SK-N-SH treated with all-trans-retinoic acid at 6 μM for 48 hours (cell line): ENCODE measurements around the gene TIMM13.

ENCODE experiments used
- ATAC-seq: fragments of 200-7000 bp; cut with Tn5 transposase; 3 replicates; pipeline ENCODE4 v1.9.1; 2020; ENCODE audit warnings: mild to moderate bottlenecking, moderate library complexity
- ARNTL ChIP-seq: fragments of 450-650 bp; formaldehyde crosslinking; IDR thresholded peaks from 2 replicates; pipeline ENCODE4 v1.5.0; 2020; ENCODE audit warnings: low read depth, mild to moderate bottlenecking, moderate library complexity, borderline replicate concordance
- BACH2 ChIP-seq: fragments of 250-450 bp; sonication (Bioruptor Pico); IDR thresholded peaks from 2 replicates; pipeline ENCODE4 v1.9.0; 2021; ENCODE audit warnings: mild to moderate bottlenecking, borderline replicate concordance
- CREB5 ChIP-seq: fragments of 250-450 bp; sonication (Bioruptor Pico); IDR thresholded peaks from 2 replicates; pipeline ENCODE4 v1.5.1; 2020; ENCODE audit warnings: low read depth, mild to moderate bottlenecking, moderate library complexity
- CSDC2 ChIP-seq: fragments of 250-450 bp; sonication (Bioruptor Pico); IDR thresholded peaks from 2 replicates; pipeline ENCODE4 v1.5.0; 2020; ENCODE audit warnings: mild to moderate bottlenecking, moderate library complexity
- CSRNP3 ChIP-seq: fragments of 250-450 bp; sonication (Bioruptor Pico); IDR thresholded peaks from 2 replicates; pipeline ENCODE4 v1.5.1; 2021; ENCODE audit warnings: mild to moderate bottlenecking, moderate library complexity
- ESRRG ChIP-seq: fragments of 250-450 bp; sonication (Bioruptor Pico); IDR thresholded peaks from 2 replicates; pipeline ENCODE4 v1.6.1; 2021; ENCODE audit warnings: mild to moderate bottlenecking
- GLIS3 ChIP-seq: fragments of 250-450 bp; sonication (Bioruptor Pico); IDR thresholded peaks from 2 replicates; pipeline ENCODE4 v1.5.0; 2020; ENCODE audit warnings: mild to moderate bottlenecking, moderate library complexity
- ISL1 ChIP-seq: fragments of 250-450 bp; sonication (Bioruptor Pico); IDR thresholded peaks from 2 replicates; pipeline ENCODE4 v2.1.2; 2022; ENCODE audit warnings: mild to moderate bottlenecking, moderate library complexity
- OSR1 ChIP-seq: fragments of 250-450 bp; sonication (Bioruptor Pico); IDR thresholded peaks from 2 replicates; pipeline ENCODE4 v1.8.0; 2022; ENCODE audit warnings: moderate library complexity, mild to moderate bottlenecking, inconsistent platforms
- PATZ1 ChIP-seq: fragments of 250-450 bp; sonication (Bioruptor Pico); IDR thresholded peaks from 2 replicates; pipeline ENCODE4 v1.8.0; 2020; ENCODE audit warnings: mild to moderate bottlenecking, moderate library complexity, borderline replicate concordance
- POU6F1 ChIP-seq: fragments of 250-450 bp; sonication (Bioruptor Pico); IDR thresholded peaks from 2 replicates; pipeline ENCODE4 v1.8.0; 2021; ENCODE audit warnings: low read depth, mild to moderate bottlenecking, moderate library complexity, borderline replicate concordance
- PPARA ChIP-seq: fragments of 250-450 bp; sonication (Bioruptor Pico); IDR thresholded peaks from 2 replicates; pipeline ENCODE4 v1.5.0; 2020; ENCODE audit warnings: mild to moderate bottlenecking, borderline replicate concordance
- RARB ChIP-seq: fragments of 250-450 bp; sonication (Bioruptor Pico); IDR thresholded peaks from 2 replicates; pipeline ENCODE4 v1.8.0; 2021; ENCODE audit warnings: mild to moderate bottlenecking, moderate library complexity
- SNAI2 ChIP-seq: fragments of 250-450 bp; sonication (Bioruptor Pico); IDR thresholded peaks from 2 replicates; pipeline ENCODE4 v1.5.0; 2020; ENCODE audit warnings: mild to moderate bottlenecking, moderate library complexity
- TCF4 ChIP-seq: fragments of 250-450 bp; sonication (Bioruptor Pico); IDR thresholded peaks from 2 replicates; pipeline ENCODE4 v1.8.0; 2021; ENCODE audit warnings: mild to moderate bottlenecking, moderate library complexity, borderline replicate concordance
- TOX ChIP-seq: fragments of 250-450 bp; sonication (Bioruptor Pico); IDR thresholded peaks from 2 replicates; pipeline ENCODE4 v1.8.0; 2021; ENCODE audit warnings: mild to moderate bottlenecking, moderate library complexity, borderline replicate concordance
- ZC3H10 ChIP-seq: fragments of 250-450 bp; sonication (Bioruptor Pico); IDR thresholded peaks from 2 replicates; pipeline ENCODE4 v1.5.1; 2021; ENCODE audit warnings: mild to moderate bottlenecking, moderate library complexity
- ZFP3 ChIP-seq: fragments of 250-450 bp; sonication (Bioruptor Pico); IDR thresholded peaks from 2 replicates; pipeline ENCODE4 v1.5.0; 2020; ENCODE audit warnings: mild to moderate bottlenecking, moderate library complexity
- ZFP30 ChIP-seq: fragments of 450-650 bp; formaldehyde crosslinking; IDR thresholded peaks from 2 replicates; pipeline ENCODE4 v1.5.0; 2022; ENCODE audit warnings: mild to moderate bottlenecking, moderate library complexity
- ZNF565 ChIP-seq: fragments of 450-650 bp; formaldehyde crosslinking; conservative IDR thresholded peaks from 2 replicates; pipeline ENCODE4 v1.5.0; 2020; ENCODE audit warnings: low read depth, mild to moderate bottlenecking, moderate library complexity
- ZNF70 ChIP-seq: fragments of 450-650 bp; formaldehyde crosslinking; IDR thresholded peaks from 2 replicates; pipeline ENCODE4 v1.5.0; 2020; ENCODE audit warnings: mild to moderate bottlenecking, moderate library complexity
- ZNF8 ChIP-seq: fragments of 450-650 bp; formaldehyde crosslinking; IDR thresholded peaks from 2 replicates; pipeline ENCODE4 v1.5.0; 2020; ENCODE audit warnings: mild to moderate bottlenecking, moderate library complexity

The TIMM13 gene

GRCh38 chr19:2411709-2412108, 15.7 kb downstream of the TIMM13 start:
- no peak for TF ChIP-seq ZFP3
- TF ChIP-seq TOX (CRISPR knock-in tag), result no peak
- TF ChIP-seq ZNF8 (CRISPR knock-in tag), result no peak
- no peak for TF ChIP-seq RARB (CRISPR knock-in tag)
- TF ChIP-seq CSRNP3, result no peak
- TF ChIP-seq ESRRG, result no peak
- TF ChIP-seq OSR1, result no peak
- no peak for TF ChIP-seq ZFP30 (CRISPR knock-in tag)
- no peak for ATAC-seq

- ATAC-seq, result no peak
- TF ChIP-seq RARB (CRISPR knock-in tag) (no peak), ZFP3 (no peak)
Measured at GRCh38 chr19:2410023-2410422, 17.4 kb downstream of the TIMM13 start.

GRCh38 chr19:2409352-2409912, 18.0 kb downstream of the TIMM13 start:
- no peak for TF ChIP-seq GLIS3 (CRISPR knock-in tag)
- no peak for TF ChIP-seq ISL1 (CRISPR knock-in tag)
- no peak for TF ChIP-seq CREB5 (CRISPR knock-in tag)
- no peak for TF ChIP-seq PPARA (CRISPR knock-in tag)
- TF ChIP-seq OSR1, result no peak
- TF ChIP-seq ESRRG, result no peak
- no peak for TF ChIP-seq ZFP30 (CRISPR knock-in tag)
- no peak for TF ChIP-seq ZNF70 (CRISPR knock-in tag)
- TF ChIP-seq ZC3H10 (CRISPR knock-in tag), result no peak
- no peak for TF ChIP-seq PATZ1 (CRISPR knock-in tag)
- no peak for TF ChIP-seq TCF4 (CRISPR knock-in tag)
- no peak for TF ChIP-seq CSDC2 (CRISPR knock-in tag)
- no peak for TF ChIP-seq ZNF8 (CRISPR knock-in tag)
- TF ChIP-seq CSRNP3, result no peak
- no peak for TF ChIP-seq BACH2 (CRISPR knock-in tag)
- TF ChIP-seq POU6F1, result no peak
- TF ChIP-seq ARNTL (CRISPR knock-in tag), result no peak
- no peak for TF ChIP-seq TOX (CRISPR knock-in tag)
- TF ChIP-seq SNAI2 (CRISPR knock-in tag), result no peak
- TF ChIP-seq ZNF565 (CRISPR knock-in tag), result no peak
- ATAC-seq, result no peak

GRCh38 chr19:2408247-2408646, 19.1 kb downstream of the TIMM13 start:
- TF ChIP-seq SNAI2 (CRISPR knock-in tag) (no peak), BACH2 (CRISPR knock-in tag) (no peak), ARNTL (CRISPR knock-in tag) (no peak), ZC3H10 (CRISPR knock-in tag) (no peak), CSDC2 (CRISPR knock-in tag) (no peak), OSR1 (no peak), ZFP30 (CRISPR knock-in tag) (no peak), TOX (CRISPR knock-in tag) (no peak), CREB5 (CRISPR knock-in tag) (no peak)
- TF ChIP-seq, all 23 proteins: peak for 0
- ATAC-seq, result no peak; the same call in 2 of the 3 replicates
